ENCODE measurements around the gene ITGBL1.

GRCh38 chr13:101661839-101662238, 209.4 kb downstream of the ITGBL1 start:
- TF ChIP-seq CTCF (conservative IDR thresholded peaks at IDR 0.05; ENCODE audit: low read depth in 2 of 2) (no peak), POLR2AphosphoS5 (IDR thresholded peaks at IDR 0.05; ENCODE audit: low read depth) (no peak), EZH2phosphoT487 (IDR thresholded peaks at IDR 0.05; ENCODE audit: unreplicated experiment) (no peak), EZH2 (IDR thresholded peaks at IDR 0.05; ENCODE audit: low read depth, unreplicated experiment) (no peak), STAT1 (IDR thresholded peaks at IDR 0.05; ENCODE audit: unreplicated experiment) (no peak), CREB1 (CRISPR knock-in tag; IDR thresholded peaks at IDR 0.05; ENCODE audit: low read depth) (no peak), NANOG (IDR thresholded peaks at IDR 0.05; ENCODE audit: borderline replicate concordance) (no peak)

Measured in GM23338 (cell line).